ENCODE measurements around the gene SNX5. TPM values are rescaled to one million over a fixed set of nuclear protein-coding genes. Genes with fewer than 3 reads are reported as not detected.
A peak's percentile ranks its signal among the peaks of the same experiment; 100 is the strongest.

SNX5 gene
- total RNA-seq, 1 donor from 2014 or later: 82.5 TPM

- no peak for DNase-seq (ENCODE audit: low spot score)
- Mint-ChIP-seq H3K27me3 (ENCODE audit: low read depth) (no peaks in the 10 kb centered on the region), H3K36me3 (ENCODE audit: low read depth) (peaks cover 3% of the 10 kb centered on the region), H3K9me3 (ENCODE audit: low read depth) (no peaks in the 10 kb centered on the region), H3K4me3 (ENCODE audit: unreplicated experiment) (peak overlapping the region; percentile 73), H3K27ac (ENCODE audit: unreplicated experiment) (peak overlapping the region; percentile 90), H3K4me1 (ENCODE audit: low read depth) (peaks cover 71% of the 10 kb centered on the region)
- peak; percentile 69 for TF ChIP-seq CTCF (IDR thresholded peaks at IDR 0.05)
These were observed 1.9 kb downstream of the SNX5 start for GRCh38 chr20:17966432-17967310.

- peak overlapping the region; percentile 73 for H3K4me3 Mint-ChIP-seq (ENCODE audit: unreplicated experiment)
- H3K4me1 Mint-ChIP-seq (ENCODE audit: low read depth): peaks cover 71% of the 10 kb centered on the region
- no peak for DNase-seq (ENCODE audit: low spot score)
- no peak for TF ChIP-seq CTCF (IDR thresholded peaks at IDR 0.05)
- H3K9me3 Mint-ChIP-seq (ENCODE audit: low read depth): no peaks in the 10 kb centered on the region
- no peaks in the 10 kb centered on the region for H3K27me3 Mint-ChIP-seq (ENCODE audit: low read depth)
- H3K36me3 Mint-ChIP-seq (ENCODE audit: low read depth): peaks cover 3% of the 10 kb centered on the region
- H3K27ac Mint-ChIP-seq (ENCODE audit: unreplicated experiment): peak overlapping the region; percentile 90
These were observed 3.4 kb downstream of the SNX5 start for GRCh38 chr20:17965042-17965697.

GRCh38 chr20:17964632-17965031 lies 4.0 kb downstream of the SNX5 start:
- Mint-ChIP-seq H3K9me3 (ENCODE audit: low read depth) (no peaks in the 10 kb centered on the region), H3K36me3 (ENCODE audit: low read depth) (peaks cover 3% of the 10 kb centered on the region), H3K27ac (ENCODE audit: unreplicated experiment) (peak overlapping the region; percentile 90), H3K27me3 (ENCODE audit: low read depth) (no peaks in the 10 kb centered on the region), H3K4me3 (ENCODE audit: unreplicated experiment) (peak overlapping the region; percentile 73), H3K4me1 (ENCODE audit: low read depth) (peaks cover 71% of the 10 kb centered on the region)
- DNase-seq (ENCODE audit: low spot score): no peak
- TF ChIP-seq CTCF (IDR thresholded peaks at IDR 0.05): no peak

GRCh38 chr20:17964073-17964472 lies 4.5 kb downstream of the SNX5 start:
- DNase-seq (ENCODE audit: low spot score): no peak
- H3K27ac Mint-ChIP-seq (ENCODE audit: unreplicated experiment): peak overlapping the region; percentile 66
- no peaks in the 10 kb centered on the region for H3K27me3 Mint-ChIP-seq (ENCODE audit: low read depth)
- H3K36me3 Mint-ChIP-seq (ENCODE audit: low read depth): peaks cover 3% of the 10 kb centered on the region
- TF ChIP-seq CTCF (IDR thresholded peaks at IDR 0.05): no peak
- peaks cover 76% of the 10 kb centered on the region for H3K4me1 Mint-ChIP-seq (ENCODE audit: low read depth)
- H3K4me3 Mint-ChIP-seq (ENCODE audit: unreplicated experiment): no peak overlapping the region
- H3K9me3 Mint-ChIP-seq (ENCODE audit: low read depth): no peaks in the 10 kb centered on the region

- Mint-ChIP-seq H3K27ac (ENCODE audit: unreplicated experiment) (peak overlapping the region; percentile 92), H3K4me3 (ENCODE audit: unreplicated experiment) (no peak overlapping the region), H3K9me3 (ENCODE audit: low read depth) (no peaks in the 10 kb centered on the region), H3K4me1 (ENCODE audit: low read depth) (peaks cover 83% of the 10 kb centered on the region), H3K36me3 (ENCODE audit: low read depth) (peaks cover 3% of the 10 kb centered on the region), H3K27me3 (ENCODE audit: low read depth) (no peaks in the 10 kb centered on the region)
- DNase-seq (ENCODE audit: low spot score): no peak
- TF ChIP-seq CTCF (IDR thresholded peaks at IDR 0.05): no peak
These were observed 5.3 kb downstream of the SNX5 start for GRCh38 chr20:17963114-17963897.

Measured in chondrocyte (in vitro differentiated cells).